ENCODE data around the gene CDH8. TPM values are rescaled to one million over a fixed set of nuclear protein-coding genes. Genes with fewer than 3 reads are reported as not detected.

CDH8 gene, protein sequence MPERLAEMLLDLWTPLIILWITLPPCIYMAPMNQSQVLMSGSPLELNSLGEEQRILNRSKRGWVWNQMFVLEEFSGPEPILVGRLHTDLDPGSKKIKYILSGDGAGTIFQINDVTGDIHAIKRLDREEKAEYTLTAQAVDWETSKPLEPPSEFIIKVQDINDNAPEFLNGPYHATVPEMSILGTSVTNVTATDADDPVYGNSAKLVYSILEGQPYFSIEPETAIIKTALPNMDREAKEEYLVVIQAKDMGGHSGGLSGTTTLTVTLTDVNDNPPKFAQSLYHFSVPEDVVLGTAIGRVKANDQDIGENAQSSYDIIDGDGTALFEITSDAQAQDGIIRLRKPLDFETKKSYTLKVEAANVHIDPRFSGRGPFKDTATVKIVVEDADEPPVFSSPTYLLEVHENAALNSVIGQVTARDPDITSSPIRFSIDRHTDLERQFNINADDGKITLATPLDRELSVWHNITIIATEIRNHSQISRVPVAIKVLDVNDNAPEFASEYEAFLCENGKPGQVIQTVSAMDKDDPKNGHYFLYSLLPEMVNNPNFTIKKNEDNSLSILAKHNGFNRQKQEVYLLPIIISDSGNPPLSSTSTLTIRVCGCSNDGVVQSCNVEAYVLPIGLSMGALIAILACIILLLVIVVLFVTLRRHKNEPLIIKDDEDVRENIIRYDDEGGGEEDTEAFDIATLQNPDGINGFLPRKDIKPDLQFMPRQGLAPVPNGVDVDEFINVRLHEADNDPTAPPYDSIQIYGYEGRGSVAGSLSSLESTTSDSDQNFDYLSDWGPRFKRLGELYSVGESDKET
- 3.4 and 4.6 TPM in 2 replicates for total RNA-seq

GRCh38 chr16:62036101-62036801, at the start of gene CDH8:
Gene CDH8, minus strand, starts transcription at chr16:62036438. Its CDS starts 15,035 bp downstream, at chr16:62021403.

